Activated CD8-positive, alpha-beta memory T cell treated with anti-CD3 and anti-CD28 coated beads, Interleukin-2, amount 50 U/mL, for 4 hours (primary cell): ENCODE results near the gene BTNL9.
"Not testable (repeated sequence)": the region's sequence is repeated elsewhere in the genome, so short reads cannot be mapped to it uniquely, and the experiment has no call there.

Source experiments
- DNase-seq: peaks from one replicate; pipeline ENCODE4 v3.0.0-alpha.2; 2020

The BTNL9 gene

DNA sequence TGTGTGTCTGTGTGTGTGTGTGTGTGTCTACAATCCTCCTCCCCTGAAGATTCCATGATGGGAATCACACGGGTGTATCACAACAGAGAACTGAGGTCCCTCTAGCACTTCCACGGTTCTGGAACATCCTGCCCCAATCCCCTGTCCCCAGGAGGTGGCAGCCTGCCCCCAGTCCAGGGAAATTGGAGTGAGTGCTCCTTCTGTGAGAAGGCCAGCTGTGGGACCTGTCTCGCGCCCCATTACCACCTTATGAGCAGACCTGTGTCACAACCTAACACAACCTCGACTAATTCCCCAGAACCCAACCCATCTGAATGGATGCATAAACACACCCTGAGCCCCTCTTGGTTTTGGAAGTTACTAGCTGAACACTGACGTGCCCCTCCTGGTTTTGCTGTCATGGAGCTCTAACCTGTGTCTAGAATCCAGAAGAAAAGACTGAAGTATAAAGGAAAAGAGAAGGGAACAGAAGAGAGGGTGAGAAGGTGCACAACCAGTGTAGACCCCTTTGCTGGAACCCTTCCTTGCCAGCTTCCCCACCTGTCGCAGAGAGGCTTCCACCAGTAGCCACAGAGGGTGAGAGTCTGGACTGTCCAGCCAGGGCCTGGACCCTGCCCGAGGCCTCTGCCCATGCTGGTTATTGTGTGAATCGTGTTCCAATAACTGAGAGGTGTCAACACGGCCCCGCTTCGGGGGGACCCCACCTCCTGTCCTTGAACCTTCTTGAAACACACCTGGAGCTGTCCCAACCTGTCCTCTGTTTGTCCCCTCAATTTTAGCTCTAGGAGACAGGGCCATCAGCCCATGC lies 3.4 kb downstream of the BTNL9 start:
- DNase-seq = no peak

DNA sequence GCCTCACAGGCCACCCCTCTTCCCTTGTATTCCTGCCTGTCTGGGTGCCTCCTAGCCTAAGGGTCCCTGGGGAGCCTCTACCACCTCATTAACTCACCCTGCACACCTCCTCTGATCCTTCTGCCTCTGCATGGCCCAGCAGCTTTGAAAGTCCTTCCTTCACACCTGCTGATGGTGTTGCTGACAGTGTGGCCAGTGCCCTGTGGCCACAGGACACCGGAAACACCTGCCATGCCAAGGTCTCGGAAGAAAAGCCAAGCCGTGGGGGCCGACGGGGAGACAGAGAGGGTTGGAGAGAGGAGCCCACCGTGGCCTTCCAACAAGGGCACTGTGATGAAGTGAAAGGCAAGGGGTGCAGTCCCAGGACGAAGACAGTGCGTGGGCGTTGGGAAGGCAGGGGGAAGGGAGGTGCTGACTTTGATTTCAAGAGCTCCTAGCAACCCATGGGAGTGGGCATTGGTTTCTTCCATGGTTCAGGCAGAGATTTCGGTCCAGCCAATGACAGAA lies 4.1 kb downstream of the BTNL9 start:
- DNase-seq = no peak

DNA sequence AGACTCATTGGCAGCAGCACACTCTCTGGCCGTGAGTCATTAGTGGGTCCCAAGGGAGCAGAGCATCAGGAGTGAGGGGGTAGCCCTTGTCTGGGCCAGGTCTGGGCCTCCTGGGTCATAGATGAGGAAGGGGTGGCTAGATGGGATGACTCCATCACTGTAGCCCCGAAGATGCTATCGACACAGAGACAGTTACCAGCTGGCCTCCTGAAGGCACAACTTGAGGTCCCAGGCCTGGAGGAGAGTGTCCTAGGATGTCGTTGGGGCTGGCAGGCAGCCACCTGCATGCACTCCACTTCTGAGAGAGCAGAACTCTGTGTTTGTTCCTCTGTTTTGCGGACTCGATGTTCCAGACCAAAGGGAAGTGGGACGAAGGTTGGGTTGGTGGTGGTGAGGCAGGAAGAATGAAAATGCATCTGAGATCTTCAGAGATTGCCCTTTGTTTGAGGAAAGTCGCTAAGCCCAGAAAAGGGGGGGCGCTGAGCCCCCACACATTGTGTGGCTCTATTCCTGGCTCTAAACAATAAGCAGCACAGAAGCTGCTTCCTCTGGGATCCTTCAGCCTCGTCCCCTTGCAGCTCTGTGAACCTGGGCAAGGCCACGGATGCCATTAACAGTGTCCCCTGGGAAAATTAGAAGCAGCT lies 4.7 kb downstream of the BTNL9 start:
- DNase-seq = no peak

DNA sequence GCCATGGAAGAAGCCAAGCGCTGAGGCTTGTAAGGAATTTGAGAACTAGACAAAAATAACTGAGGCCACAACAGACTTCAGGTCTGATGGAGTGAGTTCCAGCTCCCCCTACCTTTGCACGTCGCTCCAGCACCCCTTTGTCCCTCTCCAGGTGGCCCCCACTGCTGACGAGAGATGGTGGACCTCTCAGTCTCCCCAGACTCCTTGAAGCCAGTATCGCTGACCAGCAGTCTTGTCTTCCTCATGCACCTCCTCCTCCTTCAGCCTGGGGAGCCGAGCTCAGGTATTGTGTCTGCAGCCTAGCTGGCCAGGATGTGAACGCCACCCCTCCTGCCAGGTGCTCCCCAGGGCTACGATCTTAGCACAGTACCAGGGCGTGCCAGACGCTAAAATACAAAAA lies 5.2 kb downstream of the BTNL9 start:
- no peak for DNase-seq

DNA sequence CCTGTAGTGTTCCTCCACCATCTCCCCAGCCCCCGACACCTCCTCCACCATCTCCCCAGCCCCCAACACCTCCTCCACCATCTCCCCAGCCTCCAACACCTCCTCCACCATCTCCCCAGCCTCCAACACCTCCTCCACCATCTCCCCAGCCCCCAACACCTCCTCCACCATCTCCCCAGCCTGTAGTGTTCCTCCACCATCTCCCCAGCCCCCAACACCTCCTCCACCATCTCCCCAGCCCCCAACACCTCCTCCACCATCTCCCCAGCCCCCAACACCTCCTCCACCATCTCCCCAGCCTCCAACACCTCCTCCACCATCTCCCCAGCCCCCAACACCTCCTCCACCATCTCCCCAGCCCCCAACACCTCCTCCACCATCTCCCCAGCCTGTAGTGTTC lies 5.8 kb downstream of the BTNL9 start:
- not testable (repeated sequence) for DNase-seq

DNA sequence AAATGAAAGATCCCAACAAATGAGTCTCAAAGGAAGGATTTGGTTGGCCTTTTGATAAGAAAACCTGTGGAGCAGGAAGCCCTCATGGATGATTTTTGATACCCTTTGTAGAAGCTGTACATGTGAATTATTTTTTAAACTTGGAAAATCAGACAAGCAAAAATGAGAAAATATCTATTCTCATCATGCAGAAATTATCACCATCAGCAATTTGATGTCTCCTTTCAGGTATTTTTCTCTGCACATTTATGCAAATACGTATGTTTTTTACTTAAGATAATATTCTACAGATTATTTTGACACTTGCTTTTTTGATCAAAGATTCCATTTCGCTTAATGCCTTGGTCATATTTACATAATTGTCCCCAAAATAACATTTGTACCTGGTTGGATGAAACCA lies 7.2 kb downstream of the BTNL9 start:
- no peak for DNase-seq

DNA sequence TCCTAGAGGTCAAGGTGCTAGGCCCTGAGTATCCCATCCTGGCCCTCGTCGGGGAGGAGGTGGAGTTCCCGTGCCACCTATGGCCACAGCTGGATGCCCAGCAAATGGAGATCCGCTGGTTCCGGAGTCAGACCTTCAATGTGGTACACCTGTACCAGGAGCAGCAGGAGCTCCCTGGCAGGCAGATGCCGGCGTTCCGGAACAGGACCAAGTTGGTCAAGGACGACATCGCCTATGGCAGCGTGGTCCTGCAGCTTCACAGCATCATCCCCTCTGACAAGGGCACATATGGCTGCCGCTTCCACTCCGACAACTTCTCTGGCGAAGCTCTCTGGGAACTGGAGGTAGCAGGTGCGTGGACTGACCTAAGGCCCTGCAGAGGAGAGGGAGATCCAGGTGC lies 7.9 kb downstream of the BTNL9 start:
- no peak for DNase-seq

DNA sequence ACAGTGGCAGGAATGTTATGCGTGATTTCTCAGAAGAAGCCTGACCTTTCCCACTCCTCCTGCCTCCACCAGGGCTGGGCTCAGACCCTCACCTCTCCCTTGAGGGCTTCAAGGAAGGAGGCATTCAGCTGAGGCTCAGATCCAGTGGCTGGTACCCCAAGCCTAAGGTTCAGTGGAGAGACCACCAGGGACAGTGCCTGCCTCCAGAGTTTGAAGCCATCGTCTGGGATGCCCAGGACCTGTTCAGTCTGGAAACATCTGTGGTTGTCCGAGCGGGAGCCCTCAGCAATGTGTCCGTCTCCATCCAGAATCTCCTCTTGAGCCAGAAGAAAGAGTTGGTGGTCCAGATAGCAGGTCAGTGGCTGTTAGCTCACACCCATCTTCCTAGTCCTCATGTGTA lies 9.9 kb downstream of the BTNL9 start:
- DNase-seq = no peak

DNA sequence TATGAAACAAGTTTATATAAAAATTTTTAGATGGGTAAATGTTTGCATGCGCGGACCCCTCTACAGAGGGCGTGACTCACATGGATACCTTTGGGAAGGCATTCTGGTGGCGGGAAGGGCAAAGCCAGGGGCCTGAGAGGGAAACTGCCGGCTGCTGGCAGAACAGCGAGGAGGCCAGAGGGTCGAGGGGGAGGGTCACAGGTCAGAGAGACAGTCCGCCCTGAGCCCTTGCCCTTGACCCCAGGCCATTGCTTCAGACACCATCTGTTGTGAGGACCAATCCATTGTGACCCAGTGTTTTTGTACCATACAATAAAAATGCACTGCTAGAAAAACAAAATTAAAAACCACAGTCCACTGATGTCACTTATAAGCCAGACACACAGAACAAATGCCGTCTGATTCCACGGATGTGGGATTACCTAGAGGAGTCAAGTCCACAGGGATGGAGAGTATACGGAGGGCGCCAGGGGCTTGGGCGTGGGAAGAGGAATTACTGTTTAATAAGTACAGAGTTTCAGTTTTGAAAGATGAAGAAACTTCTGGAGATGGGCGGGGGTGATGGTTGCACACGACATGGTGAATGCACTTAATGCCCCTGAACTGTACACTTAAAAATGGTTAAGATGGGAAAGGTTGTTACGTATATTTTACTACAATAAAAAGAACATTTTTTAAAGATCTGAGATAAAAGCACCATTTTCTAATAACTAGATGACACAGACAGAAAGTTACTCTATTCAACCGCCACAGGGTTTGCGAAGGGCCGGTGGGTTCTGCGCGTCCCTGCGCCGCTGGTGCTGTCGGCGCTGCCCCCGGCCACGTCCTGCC lies 12.0 kb downstream of the BTNL9 start:
- DNase-seq = no peak

DNA sequence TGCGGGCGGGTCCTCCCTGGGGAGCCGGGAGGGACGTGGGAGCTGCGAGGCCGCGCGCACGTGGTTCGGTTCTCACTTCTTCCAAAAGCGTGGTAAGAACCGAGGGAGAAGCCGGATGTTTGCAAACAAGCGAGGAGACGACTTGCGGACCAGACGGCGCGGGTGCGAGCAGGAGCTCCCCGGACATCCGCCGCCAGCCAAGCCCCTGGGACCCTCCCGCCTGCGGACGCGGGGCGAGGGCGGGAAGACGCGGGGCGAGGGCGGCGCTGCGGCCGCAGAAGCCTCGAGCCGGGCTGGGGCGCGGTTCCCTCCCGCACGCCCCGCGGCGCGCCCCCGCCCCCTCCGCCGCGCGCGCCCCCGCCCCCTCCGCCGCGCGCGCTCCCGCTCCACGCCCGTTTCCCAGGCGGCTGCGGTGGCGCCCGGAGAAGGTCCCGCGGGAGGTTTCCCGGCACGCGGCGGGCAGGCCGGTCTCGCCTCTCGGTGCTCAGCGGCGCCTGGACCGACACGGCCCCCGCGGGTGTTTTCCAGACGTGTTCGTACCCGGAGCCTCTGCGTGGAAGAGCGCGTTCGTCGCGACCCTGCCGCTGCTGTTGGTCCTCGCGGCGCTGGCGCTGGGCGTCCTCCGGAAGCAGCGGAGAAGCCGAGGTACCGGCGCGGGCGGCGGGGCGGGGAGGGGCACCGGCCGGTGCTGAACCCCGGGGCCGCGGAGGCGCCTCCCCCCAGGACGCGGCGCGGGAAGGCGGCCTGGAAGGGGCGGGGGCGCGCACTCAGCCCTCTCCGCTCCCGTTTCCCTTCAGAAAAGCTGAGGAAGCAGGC lies 12.8 kb downstream of the BTNL9 start:
- peak; percentile 22 for DNase-seq

DNA sequence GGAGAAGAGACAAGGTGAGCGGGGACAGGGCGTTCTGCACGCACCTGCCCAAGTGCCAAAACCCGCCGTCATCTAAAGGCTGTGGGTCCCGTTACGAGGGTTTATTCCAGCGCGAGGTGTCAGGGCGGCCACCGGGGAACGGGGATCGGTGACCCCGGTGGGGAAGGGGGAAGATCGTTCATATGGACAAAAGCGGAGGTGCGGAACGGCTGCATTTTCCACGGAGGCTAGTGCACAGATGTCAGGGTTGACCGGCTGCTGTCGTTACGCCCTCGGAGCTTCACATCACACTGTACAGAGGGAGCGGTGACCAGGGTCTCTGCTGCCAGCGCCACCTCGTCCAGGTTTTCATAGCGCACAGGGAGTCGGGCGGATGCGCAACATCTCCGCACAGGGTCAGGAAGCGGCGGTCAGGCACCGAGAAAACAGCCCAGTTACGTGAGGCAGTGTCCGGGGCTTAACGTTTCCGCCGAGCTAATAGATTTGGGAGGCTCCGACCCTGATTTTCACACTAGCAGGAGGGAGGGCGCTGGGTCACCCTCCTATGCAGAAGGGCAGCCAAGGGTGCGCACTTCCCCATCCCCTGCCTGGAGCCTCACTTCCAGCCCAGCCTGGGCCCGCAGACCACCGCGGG lies 13.5 kb downstream of the BTNL9 start:
- DNase-seq = no peak

DNA sequence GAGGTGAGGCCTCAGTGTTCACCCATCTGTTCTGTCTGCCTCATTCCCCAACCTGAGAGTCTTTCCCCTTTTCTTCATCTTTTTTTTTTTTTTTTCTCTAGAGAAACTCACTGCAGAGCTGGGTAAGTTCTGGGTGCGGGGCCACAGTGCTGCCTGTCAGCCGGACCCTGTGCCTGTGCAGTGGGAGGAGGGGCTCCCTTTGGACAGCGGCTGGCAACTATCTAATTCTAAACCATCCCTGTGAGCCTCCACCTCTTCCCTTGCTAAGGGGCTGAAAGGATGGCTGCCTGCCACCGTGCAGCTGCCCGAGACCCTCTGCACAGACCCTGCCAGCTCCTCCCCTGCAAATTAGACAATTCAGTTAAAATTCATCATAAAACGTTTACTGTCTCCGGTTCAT lies 14.1 kb downstream of the BTNL9 start:
- DNase-seq = no peak

DNA sequence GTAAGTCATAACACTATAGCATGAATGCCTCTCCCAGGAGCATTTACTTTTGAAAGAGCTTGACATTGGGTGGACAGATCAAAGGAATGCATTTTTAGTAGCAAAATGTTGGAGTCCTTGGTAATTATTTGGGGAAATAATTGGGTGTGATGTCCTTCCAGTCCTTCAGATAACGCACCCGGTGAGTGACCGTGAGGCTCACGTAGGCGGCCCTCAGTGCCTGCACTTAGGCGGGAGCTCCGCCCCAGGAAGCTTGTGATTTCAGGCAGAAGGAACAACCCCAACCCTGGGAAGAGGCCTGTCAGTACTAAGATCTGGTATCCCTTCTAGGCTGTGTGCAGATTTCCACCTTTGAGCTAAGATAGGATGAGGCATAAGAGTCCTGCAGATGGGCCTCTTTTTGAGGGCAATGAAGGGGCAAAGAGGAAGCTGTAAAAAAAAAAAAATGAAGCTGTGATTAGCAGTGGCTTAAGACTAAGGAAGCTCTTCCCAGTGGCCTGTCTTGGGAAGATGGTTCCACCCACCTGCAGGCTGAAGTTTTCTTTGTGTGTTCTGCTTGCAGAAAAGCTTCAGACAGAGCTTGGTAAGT lies 14.9 kb downstream of the BTNL9 start:
- DNase-seq = no peak

DNA sequence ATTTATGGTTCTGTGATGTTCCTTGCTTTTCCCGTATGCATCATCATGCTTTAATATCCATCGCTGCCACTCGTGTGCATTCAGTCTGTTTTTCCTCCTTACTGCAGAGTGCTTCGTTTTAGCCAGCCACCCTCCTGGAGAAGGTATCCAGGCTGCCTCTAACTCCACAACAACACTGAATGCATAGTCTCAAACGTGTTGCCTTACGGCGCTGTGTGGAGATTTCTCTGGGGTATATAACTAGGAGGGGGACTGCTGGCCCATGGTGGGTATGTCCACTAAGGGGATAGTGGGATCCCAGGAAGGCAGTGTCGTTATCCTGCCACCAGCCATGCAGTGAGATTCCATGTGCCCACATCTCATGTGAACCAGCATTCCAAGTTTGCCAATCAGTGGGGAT lies 16.4 kb downstream of the BTNL9 start:
- no peak for DNase-seq

DNA sequence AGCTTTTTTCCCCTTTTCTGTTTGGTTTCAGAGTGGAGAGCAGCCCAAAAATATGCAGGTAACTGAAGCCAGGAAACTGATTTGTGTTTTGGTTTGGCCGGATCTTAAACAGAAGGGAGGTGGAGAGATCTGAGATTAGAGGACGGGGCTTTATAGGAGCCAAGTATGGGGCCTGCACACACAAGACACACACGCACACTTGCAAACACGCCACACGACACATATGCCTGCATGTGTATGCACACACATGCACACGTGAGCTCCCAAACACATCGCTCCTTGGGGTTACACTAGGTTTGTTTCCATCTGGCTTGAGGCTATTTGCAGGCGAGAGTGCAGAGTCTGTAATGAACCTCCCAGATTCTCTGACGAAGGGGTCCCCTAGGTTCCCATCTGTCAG lies 18.3 kb downstream of the BTNL9 start:
- DNase-seq = no peak

DNA sequence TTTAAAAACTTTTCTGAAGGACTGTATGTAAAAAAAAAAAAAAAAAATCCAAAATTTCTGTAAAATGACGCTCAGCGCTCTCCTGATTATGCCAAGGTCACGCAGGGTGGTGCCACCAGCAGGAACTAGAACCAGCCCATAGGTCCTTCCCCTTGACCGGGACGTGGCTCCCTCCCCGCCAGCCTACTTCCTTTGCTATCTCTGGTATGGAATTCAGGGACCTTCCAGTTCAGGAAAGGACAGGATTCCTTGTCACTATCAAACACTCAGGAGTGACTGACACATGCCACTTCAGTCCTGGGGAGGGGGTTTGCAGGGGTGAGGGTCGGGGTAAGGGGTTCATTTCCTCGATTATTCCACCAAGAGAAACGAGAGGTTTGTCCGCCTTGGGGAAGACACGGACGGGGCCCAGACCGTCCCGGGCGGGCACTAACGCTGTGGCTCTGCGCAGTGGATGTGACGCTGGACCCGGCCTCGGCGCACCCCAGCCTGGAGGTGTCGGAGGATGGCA lies 18.8 kb downstream of the BTNL9 start:
- no peak for DNase-seq

DNA sequence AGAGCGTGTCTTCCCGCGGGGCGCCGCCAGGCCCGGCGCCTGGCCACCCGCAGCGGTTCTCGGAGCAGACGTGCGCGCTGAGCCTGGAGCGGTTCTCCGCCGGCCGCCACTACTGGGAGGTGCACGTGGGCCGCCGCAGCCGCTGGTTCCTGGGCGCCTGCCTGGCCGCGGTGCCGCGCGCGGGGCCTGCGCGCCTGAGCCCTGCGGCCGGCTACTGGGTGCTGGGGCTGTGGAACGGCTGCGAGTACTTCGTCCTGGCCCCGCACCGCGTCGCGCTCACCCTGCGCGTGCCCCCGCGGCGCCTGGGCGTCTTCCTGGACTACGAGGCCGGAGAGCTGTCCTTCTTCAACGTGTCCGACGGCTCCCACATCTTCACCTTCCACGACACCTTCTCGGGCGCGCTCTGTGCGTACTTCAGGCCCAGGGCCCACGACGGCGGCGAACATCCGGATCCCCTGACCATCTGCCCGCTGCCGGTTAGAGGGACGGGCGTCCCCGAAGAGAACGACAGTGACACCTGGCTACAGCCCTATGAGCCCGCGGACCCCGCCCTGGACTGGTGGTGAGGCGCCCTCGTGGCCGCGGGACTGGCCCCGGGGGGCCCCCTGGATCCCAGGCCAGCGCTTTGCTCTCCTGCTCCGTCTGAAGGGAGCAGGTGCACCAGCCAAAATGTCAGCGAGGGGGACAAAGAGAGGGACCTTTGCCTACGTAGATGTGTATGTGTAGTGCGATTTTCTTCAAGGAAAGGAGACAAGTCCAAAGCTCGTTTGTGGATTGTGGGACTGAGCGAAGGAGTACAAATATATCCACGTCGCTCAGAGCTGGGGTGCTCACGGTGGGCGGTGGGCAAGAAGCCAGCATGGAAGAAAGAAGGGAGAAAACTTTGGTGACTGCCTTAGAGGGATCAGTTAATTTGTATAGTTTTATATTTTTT lies 19.5 kb downstream of the BTNL9 start:
- DNase-seq = no peak

DNA sequence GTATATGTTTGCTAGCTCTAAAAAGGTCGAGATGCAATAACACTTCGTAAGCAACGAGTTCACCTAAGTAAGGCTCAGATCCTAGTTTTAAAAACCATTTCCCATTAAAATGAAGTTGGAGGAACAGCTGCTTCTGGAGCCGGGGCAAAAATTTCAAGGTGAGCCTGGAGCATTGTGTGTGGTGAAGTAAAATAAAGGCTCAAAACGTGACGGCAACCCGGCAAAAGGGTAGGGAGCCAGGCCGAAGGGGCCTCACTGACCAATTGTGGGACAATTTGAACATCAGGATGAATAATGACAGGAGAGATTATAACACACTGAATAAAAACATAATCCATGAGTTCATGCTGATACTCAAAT lies 20.1 kb downstream of the BTNL9 start:
- no peak for DNase-seq

DNA sequence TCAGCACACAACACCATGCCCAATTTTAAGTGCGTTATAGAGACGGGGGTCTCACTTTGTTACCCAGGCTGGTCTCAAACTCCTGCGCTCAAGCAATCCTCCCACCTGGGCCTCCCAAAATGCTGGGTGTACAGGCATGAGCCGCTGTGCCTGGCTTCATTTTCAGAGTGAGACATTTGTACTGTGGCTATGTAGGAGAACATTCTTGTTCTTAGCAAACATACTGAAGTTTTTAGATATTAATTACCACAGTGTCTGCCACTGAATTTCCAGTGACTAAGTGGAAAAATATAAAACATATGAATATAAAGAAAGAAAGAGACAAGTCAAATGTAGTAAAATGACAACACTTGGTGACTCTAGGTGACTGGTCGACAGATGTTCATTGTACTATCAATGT lies 20.9 kb downstream of the BTNL9 start:
- DNase-seq = no peak

DNA sequence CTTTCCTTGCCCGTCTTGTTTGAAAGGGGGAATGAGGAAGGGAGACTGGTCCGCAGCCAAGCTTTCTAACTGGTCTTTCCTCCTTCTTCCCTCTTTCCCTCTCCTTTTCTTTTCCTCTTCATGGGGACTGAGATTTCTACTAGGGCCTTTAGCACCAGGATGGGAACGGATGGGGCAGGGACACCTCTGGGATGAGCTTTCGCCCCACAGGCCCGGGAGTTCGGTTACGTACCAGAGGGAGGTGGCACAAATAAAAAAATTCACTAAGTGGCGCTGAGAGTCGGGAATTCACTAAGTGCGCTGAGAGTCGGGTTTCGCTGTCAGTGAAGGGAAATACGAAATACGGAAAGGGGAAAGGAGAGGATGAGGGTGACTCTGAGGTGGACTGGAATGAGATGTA lies 21.6 kb downstream of the BTNL9 start:
- DNase-seq = no peak

DNA sequence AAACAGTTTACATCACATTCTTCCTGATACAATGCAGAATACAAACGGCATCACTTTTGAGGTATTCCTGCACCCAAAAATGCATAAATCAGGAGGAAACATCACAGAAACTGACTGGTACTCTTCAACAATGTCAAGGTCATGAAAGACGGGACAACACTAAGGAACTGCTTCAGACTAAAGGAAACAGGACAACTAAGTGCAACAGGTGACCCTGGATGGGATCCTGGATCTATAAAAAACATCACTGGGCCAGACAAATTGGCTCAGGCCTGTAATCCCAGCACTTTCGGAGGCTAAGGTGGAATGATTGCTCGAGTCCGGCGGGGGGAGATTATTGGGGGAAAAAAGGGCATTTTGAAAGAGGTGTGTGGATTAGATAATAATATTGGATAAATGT lies 22.6 kb downstream of the BTNL9 start:
- no peak for DNase-seq
